ENCODE data around the gene CAVIN4.
A peak's percentile ranks its signal among the peaks of the same experiment; 100 is the strongest.

The CAVIN4 gene

DNA sequence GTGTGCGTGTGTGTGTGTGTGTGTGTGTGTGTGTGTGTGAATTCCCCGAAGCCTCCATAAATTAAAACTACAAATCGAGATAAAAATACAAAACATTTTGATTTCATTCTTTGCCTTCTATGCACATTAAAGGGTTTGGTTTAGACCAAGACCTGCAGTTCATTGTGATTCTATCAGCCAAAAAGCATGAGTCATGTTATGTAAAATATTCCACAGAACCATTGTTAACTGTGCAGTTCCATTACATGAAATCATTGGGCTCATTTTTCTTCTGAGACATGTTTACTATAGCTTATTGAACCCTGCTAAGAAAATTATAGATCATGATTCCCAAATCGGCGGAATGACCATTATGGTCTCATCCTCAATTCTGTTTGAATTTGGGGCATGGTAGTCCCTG is 11.7 kb downstream of the CAVIN4 start:
- DNase-seq (ENCODE audit: extremely low read depth in 1 of 2, low read depth in 1 of 2): no peak

- DNase-seq (ENCODE audit: extremely low read depth in 1 of 2, low read depth in 1 of 2): no peak
Measured at GRCh38 chr9:100590481-100590880, 12.6 kb downstream of the CAVIN4 start.

GRCh38 chr9:100591139-100591538 is 13.3 kb downstream of the CAVIN4 start:
- no peak for DNase-seq (ENCODE audit: extremely low read depth in 1 of 2, low read depth in 1 of 2)

GRCh38 chr9:100591639-100592412 is 13.9 kb downstream of the CAVIN4 start:
- DNase-seq (ENCODE audit: extremely low read depth in 1 of 2, low read depth in 1 of 2): no peak

GRCh38 chr9:100595391-100596199 is 17.7 kb downstream of the CAVIN4 start:
- no peak for DNase-seq (ENCODE audit: extremely low read depth in 1 of 2, low read depth in 1 of 2)

DNA sequence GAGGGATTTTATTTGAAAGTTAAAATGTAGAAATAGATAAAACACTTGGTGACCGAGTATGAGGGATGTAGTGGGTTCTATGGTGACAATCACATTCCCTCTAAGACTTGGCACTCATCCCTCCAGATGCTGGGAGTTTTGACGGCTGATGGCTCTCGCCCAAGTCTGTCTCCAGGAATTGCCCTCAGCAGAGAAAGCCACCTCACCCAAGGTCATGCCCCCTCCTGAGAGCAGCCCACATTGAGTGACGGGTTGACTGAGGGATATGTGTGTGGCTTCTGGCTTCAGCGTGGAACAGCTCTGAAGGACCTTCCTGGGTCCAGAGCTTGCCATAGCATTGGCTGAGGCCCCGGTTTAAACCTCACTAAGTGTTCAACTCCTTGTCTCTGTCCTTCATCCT is 19.4 kb downstream of the CAVIN4 start:
- no peak for DNase-seq (ENCODE audit: extremely low read depth in 1 of 2, low read depth in 1 of 2)

DNA sequence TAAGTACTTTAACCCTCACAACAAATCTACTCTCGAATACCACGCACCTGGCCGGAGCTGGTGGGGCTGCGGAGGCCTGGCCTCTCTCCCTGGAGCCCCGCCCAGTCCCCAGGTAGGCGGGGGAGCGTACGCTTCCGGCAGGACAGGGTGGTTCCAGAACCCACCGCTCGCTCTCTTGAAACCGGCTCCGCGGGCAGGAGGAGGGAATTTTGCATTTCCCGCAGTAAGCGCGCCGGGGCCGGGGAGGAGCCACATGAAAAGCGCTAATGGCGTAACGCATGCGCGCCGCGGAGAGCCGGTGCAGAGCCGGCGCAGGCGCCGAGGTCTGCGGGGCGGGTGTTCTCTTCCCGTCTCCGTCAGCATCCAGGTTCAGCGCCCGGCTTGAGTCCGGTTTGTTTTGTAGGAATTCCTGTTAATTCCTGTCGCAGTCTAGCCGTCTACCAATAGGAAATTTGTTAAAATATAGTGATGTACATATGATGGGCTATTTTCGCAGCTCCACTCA is 20.8 kb downstream of the CAVIN4 start:
- DNase-seq (ENCODE audit: extremely low read depth in 1 of 2, low read depth in 1 of 2): peak; percentile 45 to 63

- no peak for DNase-seq (ENCODE audit: extremely low read depth in 1 of 2, low read depth in 1 of 2)
Measured at GRCh38 chr9:100600521-100601079, 22.7 kb downstream of the CAVIN4 start.

GRCh38 chr9:100601216-100601615 is 23.3 kb downstream of the CAVIN4 start:
- no peak for DNase-seq (ENCODE audit: extremely low read depth in 1 of 2, low read depth in 1 of 2)

DNA sequence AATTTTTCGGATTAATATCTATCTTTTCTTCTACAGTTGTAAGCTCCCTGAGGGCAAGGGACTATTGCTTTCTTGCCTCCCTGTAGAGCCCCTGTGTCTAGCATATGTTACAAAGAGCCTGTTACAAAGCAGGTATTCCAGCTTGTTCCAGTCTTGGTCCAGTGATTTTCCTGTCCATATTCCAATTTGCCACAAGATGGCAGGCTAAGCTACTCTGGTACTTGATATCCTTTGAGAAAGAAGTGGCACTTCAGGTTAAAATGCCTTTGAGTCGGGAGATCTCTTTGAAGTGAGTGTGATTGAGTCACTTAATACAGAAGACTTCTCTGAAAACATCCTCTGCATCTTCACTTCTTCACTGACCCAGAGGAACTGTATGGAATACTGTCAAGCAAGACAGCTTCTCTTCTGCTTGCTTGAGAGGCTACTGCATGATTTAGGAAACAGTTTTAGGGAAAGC is 24.5 kb downstream of the CAVIN4 start:
- no peak for DNase-seq (ENCODE audit: extremely low read depth in 1 of 2, low read depth in 1 of 2)

DNA sequence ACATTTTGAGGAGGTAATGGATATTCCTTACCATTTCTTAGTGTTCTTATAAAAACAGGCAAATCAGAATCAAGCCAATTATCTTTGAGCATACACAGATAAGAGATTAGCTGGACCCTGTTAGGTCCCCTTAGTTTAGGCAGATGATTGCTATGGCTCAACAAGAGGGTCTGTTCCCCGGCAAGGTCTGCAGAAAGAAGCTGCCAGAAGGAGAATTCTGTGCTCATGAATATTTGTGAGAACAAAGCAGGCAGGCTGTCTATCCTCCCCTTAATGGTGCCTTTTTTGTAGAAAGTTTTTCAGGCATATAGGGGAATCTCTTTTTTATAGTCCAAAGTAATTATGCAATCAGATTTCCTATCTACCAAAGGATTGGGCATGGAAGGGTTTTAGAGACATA is 27.5 kb downstream of the CAVIN4 start:
- no peak for DNase-seq (ENCODE audit: extremely low read depth in 1 of 2, low read depth in 1 of 2)

- DNase-seq (ENCODE audit: extremely low read depth in 1 of 2, low read depth in 1 of 2): no peak
Measured at GRCh38 chr9:100619194-100619593, 41.3 kb downstream of the CAVIN4 start.

DNA sequence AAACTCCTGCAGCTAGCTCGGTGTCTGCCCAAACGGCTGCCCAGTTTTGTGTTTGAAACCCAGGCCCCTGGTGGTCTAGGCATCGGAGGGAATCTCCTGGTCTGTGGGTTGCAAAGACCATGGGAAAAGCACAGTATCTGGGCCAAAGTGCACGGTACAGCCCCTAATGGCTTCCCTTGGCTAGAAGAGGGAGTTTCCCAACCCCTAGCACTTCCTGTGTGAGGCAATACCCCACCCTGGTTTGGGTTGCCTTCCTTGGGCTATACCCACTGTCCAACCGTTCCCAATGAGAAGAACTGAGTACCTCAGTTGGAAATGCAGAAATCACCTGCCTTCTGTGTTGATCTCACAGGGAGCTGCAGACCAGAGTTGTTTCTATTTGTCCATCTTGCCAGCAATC is 41.8 kb downstream of the CAVIN4 start:
- DNase-seq (ENCODE audit: extremely low read depth in 1 of 2, low read depth in 1 of 2): no peak

GRCh38 chr9:100623969-100624368 is 46.1 kb downstream of the CAVIN4 start:
- DNase-seq (ENCODE audit: extremely low read depth in 1 of 2, low read depth in 1 of 2): no peak

DNA sequence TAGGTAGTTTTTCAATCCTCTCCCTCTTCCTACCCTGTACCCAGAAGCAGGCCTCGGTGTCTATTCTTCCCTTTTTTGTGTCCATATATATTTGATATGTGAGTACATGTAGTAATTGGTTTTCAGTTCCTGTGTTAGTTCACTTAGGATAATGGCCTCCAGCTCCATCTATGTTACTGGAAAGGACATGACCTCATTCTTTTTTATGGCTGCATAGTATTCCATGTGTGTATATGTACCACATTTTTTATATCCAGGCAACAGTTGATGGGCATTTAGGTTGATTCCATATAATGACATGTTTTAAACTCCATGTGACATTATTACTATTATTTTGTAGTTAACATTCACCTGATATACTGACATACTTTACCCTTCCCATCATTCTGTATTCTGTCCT is 49.1 kb downstream of the CAVIN4 start:
- no peak for DNase-seq (ENCODE audit: extremely low read depth in 1 of 2, low read depth in 1 of 2)

- no peak for DNase-seq (ENCODE audit: extremely low read depth in 1 of 2, low read depth in 1 of 2)
Measured at GRCh38 chr9:100637787-100638186, 59.9 kb downstream of the CAVIN4 start.
